B cell (primary cell): ENCODE measurements around the gene FRMD4A.

Experiments used
- CTCF ChIP-seq: fragments of 200-600 bp; IDR thresholded peaks from one replicate; pipeline ENCODE4 v1.8.0; 2022; ENCODE audit warnings: antibody characterized with exemption, mild to moderate bottlenecking
- EZH2 ChIP-seq: IDR thresholded peaks from 2 replicates; pipeline ENCODE4 v1.6.1; 2012; ENCODE audit warnings: borderline replicate concordance, low read depth, mild to moderate bottlenecking, moderate library complexity, low read length; ENCODE audit not compliant: insufficient read depth, poor library complexity, severe bottlenecking

GRCh38 chr10:13728898-13729535, 601.7 kb downstream of the FRMD4A start:
- no peak for TF ChIP-seq CTCF
- no peak for TF ChIP-seq EZH2
